T1000 (cell line): Measurements from ENCODE around the gene SLC4A4.
"Not testable (repeated sequence)": the region's sequence is repeated elsewhere in the genome, so short reads cannot be mapped to it uniquely, and the experiment has no call there.

Experiments used
- DNase-seq: peaks from one replicate; lab custom pipeline; 2025; ENCODE audit warnings: mixed read lengths; lab: John Stamatoyannopoulos, UW

SLC4A4 gene

DNA sequence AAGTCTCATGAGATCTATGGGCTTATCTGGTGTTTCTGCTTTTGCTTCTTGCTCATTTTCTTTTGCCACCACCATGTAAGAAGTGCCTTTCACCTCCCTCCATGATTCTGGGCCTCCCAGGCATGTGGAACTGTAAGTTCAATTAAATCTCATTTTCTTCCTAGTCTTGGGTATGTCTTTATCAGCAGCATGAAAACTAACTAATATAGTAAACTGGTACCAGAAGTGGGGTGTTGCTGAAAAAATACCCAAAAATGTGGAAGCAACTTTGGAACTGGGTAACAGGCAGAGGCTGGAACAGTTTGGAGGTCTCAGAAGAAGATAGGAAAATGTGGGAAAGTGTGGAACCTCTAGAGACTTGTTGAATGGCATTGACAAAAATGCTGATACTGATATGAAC, 70.1 kb downstream of the SLC4A4 start:
- DNase-seq: not testable (repeated sequence)

DNA sequence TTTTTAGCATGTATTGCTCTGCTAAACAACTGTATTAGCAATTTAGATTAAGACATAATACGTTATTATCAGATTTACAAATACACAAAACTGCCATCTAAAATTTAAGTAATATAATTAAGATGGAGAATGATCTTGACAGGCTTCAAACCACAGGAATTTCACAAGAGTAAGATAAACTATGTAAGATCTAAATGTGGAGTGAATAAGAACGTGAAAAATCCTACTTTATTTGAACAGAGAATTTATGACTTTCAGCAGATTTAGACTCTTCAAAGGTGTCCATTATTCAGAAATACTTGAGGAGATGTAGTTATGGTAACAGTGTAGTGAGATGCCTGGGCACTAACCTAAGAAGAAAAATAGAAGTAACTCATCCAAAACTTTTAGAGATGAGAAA, 73.2 kb downstream of the SLC4A4 start:
- DNase-seq: no peak

DNA sequence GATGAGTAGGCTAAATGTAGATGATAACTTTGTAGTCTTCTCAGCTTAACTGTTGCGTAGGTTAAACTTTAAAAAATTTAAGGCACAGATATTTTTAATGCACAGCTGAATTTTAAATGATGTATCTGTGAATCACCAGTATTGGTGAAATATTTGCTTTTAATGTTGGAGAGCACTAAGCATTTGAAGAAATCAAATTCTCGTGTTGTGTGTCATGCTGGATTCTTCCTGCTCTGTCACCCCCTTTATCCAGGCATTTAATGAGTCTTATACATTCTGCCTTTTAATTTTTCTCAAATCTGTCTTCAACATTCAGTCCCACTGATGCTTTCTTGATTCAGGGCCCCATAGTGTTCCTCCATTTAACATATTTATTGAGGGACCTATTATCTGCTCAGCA, 76.7 kb downstream of the SLC4A4 start:
- DNase-seq: no peak

DNA sequence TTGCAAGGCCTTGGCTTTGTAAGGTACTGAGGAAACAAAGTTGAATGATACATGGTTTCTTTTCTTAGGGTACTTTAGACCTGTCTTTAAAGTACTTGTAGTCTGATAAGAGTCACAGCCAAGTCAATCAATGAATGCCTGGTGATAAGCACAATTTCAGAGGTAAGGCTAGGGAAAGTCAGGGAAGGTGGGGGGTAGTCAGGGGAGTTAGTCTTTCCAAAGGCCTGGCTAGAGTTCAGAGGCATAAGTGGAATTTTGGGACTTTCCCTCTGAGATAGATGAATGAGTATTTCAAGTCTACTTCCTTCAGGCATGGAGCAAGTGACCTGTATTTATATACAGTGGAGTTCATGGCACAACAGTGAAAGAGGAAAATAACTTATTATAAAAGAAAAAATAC, 78.3 kb downstream of the SLC4A4 start:
- DNase-seq: no peak

DNA sequence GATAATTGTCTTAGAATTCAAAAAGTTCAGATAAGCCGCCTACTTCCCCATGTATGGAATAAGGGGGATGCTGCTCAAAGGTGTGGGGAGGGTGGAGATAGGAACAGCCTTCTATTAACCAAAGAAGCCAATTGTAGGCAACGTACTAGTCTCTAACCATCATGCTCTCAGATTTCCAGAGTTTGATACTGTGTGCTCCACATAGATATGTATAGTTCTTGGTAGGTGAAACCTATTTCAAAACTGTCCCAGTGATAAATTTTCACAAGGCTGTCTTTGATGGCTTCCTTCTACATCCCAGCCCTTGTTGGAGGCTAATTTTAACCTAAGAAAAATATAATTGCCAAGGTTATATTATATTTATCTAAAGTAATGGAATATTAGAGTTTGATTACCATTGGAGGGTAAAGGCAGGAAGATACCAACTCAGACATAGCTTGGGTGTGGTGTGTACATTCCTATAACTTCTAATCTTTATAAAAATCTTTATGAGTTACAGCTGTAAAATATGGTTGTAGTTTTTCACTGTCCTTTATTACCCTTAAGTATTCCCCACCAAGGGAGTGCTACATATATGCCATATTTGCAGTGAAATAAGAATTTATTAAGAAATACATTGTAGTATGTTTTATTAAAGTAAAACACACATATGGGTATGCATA, 87.7 kb downstream of the SLC4A4 start:
- DNase-seq: no peak

DNA sequence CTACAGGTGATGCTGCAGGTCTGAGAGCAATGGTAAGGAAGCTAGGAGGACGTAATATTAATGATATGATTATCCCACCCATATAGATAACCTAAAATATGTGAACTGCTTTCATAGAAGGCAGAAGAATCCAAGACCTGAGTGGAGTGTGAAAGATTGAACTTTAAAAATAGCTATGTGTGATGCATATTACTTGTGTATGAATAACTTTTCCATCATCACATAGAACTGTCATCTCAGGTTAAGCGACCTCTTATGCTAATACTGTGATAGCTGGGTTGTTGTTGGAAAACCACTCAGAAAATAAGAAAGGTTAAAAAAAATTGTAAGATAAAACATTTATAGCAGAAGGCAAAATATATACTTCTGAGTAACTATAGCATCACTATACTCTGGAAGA, 90.3 kb downstream of the SLC4A4 start:
- no peak for DNase-seq

DNA sequence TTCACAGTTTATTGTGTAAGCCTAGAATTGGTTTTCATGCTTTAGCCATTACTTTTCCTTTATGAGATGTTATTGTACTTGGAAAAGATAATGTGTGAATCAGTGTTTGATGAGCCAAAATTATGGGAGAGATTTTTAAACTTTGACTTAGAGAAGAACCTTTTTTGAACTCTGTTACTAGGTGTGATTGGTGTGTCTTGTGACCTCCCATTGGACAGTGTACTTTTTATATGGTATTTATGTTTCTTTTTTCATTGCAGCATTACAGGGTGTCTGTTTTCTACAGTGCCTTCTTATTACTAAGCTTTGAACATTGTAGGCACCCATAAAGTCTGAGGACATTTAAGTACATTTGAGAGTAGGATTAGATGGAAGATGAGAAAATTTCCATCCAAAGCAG, 91.1 kb downstream of the SLC4A4 start:
- DNase-seq: no peak

DNA sequence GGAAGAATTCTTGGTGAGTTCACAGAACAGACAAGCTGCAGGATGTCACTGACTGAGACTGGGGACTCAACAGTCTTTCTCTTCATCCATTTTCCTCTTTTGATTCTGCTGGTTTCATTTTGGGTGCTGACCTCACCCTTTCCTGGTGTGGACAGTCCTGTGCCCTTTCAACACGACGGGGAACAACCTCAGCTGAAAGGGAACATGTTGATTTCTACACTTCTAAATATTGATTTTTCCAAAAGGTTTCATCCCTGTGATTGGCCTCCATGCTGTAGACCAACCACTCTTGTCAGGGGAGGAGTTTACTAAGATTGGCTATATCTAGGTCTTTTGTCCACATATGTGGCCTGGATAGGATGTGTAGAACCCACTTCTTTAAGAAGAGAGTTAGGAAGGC, 91.8 kb downstream of the SLC4A4 start:
- DNase-seq: no peak

DNA sequence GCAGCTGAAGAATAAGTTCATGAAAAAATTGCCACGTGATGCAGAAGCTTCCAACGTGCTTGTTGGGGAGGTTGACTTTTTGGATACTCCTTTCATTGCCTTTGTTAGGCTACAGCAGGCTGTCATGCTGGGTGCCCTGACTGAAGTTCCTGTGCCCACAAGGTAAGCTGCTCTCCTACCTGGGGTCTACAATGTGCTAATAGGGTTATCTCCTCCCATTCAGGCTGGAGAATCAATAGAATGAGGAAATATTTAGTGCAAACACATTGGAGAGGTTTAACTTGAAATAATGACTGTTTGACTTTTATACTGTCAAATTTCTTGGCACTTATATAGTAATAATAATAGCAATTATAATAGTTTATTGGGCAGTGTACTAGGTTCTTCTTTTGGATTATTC, 101.8 kb downstream of the SLC4A4 start:
- DNase-seq: no peak

DNA sequence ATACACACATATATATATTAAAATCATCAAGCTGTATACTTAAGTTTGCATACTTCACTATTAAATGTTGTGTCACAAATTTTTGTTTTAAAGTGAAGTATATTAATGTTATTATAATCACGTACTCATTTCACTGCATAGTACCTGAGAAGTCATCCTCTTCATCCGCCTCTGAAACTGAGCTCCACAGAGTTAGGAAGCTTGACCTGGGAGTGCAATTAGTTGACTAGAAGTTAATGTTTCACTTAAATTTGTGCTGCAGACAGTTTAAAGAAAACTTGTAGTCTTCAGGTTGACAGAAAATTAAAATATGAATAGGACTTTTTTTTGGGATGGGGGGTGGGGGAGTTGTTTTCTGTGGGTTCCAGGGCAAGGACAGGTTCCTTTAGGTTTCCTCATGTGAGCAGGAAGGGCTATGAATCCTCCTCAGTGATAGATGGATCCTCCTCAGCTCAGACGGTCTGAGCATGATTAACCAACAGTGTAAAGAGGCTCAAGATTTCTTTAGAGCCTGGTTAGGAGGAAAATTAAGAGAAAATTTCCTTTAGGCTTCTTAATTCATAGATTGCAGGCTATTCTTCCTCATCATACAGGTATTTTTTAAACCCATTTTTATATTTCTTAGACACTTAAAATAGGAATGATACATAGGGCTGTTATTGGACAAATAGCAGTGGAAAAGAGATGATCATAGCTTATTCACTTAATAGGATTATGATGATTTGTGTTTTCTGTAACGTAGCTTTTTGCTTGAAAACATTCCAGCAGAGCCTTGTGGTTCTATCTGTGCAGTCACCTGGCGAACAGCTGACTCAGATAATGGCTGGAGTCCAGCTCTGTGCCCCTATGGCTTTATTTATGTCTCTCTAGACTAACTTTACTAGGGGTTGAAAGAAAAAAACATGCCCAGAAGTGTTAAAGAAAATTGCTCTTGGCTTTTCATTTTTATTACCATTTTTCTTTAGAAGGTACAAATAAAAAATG, 102.7 kb downstream of the SLC4A4 start:
- no peak for DNase-seq

DNA sequence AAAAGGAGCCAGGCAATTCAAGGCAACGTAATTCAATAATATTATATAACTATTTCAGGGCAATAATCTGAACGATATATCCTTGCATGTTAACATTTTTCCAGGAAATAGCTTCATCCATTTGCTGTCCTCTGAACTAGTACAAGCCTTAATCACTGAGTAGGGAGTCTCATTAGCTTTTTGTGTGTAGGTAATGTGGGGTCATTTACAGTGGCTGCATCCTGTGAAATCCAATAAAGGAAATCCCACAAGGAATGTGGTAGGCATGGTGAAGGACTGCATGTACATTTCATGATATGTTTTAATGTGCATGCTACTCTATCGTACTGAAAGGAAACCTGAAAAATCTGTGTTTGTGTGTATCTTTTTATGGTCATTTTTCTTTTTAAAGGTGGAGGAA, 103.5 kb downstream of the SLC4A4 start:
- no peak for DNase-seq

DNA sequence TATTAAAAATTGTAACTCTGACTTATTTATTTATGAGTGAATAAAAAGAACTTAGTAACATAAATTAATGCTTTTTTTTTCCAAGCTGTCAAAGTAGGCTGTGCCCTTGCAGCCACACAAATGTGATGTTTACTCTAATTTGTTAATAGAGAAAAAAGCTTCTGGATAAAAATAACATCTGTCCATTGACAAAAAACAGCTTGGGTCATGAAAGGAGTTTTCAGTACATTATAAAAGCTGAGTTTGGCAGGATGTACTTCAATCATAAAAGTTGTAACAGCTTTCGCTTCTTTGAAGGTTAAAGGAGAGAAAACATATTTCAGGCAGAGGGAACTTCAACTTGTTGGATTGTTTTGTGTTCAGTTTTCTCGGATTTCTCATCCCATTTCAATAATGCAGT, 105.6 kb downstream of the SLC4A4 start:
- no peak for DNase-seq

DNA sequence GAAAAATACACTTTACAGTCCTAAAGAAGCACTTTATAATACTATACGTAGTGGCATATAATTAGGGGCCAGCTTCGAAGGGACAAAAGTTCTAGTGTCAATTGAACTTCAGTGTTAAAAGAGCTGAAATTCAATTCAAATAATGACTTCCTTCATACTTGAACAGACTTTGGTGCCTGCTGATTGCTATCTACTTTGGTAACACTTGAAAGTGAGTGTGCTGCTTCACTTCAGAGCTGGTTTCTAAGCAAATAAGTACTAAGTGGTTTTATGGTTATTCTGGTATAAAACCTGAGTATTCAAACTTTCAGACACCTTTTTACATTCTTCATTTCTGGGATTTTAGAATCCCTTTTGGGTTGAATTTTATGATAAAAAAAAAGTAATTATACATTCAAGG, 107.0 kb downstream of the SLC4A4 start:
- no peak for DNase-seq

DNA sequence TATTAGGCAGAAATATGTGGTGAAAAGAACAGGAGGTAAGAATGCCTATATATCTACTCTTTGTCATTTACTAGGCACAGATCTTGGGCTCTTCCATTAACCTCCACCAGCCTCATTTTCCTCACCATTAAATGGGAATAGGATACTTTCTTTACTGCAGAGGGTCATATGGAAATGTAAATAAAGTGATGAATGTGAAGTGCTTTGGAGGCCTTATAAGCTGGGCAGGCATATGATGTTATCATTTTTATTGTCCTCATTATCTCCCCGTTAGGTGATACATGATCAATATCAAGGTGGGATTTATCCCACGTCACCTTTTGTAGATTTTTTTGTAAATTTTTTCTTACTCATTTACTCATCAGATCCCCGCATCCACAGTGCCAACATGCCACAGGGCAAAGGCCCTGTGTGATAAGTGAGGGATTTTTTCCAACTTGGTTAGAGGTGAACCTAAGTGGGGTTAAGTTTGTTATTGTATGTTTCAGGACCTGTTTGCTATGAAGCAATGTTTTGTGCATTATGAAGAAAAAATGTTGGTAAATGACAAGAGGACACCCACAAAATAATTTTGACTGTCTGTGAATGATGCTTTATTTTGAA, 107.8 kb downstream of the SLC4A4 start:
- no peak for DNase-seq

DNA sequence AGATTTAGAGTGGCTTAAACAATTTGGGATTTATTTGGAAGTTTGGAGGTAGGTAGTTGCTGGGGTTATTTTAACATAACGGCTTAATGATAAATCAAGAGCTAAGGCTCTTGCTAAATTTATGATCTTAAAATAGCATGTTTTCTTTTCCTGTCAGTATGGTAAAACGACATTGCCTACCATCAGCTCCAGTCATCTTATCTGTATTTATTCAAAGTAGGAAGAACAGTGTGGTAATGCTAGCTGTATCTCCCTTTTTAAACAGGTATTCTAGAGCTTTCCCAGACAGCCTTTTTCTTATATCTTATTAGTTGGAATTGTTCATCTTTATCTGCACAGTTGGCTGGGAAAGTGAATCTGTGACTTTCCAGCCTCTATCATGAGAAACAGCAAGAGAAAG, 110.2 kb downstream of the SLC4A4 start:
- no peak for DNase-seq

DNA sequence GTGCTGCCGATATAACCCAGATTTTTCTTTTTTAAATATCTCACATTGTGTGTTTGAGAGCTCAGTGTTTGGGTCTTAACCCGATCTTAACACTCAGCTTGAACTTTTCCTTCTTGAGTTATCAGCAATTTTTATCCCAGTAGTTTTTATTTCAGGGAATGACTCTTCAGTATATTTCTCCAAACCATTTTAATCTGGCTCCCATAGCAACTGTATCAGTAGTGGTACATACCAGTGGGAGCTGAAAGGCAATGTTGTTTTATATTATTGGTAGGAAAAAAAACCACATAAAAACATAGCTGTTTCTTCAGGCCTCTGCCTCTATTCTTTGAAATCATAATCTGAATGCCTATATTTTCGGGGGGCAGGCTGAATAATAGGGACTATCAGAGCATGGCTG, 111.1 kb downstream of the SLC4A4 start:
- no peak for DNase-seq

DNA sequence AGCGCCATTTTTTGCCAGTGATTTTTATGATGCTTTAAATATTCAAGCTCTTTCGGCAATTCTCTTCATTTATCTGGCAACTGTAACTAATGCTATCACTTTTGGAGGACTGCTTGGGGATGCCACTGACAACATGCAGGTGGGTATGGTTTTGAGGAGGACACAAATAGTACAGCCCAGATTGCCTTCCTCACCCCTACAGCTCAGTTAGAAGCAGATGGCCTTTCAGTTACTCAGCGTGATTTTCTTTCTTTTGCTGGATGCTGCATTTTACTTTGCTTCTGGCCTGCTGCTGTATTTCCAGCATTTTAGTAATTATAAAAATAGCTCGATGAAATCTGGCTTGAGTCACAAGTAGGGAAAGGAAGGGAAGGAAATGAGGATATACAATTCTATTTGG, 114.7 kb downstream of the SLC4A4 start:
- no peak for DNase-seq

DNA sequence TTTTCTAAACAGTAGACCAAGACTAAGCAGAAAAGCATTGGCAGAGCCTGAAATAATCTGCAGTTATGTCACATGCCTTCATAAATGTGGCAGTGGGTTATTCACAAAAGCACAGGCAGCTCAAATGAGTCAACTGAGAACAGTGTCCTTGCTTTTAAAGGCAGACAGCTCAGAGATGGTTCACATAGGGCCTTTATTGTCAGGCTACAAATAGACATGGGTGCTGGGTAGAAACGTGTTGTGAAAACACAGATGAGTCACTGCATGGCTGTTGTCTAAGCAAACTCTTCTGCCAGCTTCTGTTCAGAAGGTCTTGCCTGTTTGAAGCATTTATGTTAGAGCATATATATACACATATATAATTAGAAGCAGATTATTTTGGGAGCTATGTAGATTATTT, 118.0 kb downstream of the SLC4A4 start:
- DNase-seq: no peak

DNA sequence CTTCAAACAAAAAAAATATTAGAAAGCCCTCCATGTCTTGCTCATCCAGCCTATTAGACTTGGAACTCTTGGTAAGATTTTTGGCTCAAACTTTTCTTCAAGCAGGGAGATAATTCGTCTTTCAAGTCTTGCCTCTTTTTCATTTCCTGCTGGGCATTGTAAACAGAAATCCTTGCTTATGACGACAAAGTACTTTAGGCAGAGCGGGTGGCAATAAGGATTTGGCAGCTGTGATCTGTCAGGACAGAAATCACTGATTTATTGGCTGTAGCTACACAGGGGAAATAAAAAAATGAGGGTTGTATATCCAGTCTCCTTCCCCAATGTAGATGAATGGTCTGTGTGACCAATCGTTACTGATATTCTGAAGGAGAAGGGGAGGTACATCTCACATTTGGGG, 121.6 kb downstream of the SLC4A4 start:
- no peak for DNase-seq

DNA sequence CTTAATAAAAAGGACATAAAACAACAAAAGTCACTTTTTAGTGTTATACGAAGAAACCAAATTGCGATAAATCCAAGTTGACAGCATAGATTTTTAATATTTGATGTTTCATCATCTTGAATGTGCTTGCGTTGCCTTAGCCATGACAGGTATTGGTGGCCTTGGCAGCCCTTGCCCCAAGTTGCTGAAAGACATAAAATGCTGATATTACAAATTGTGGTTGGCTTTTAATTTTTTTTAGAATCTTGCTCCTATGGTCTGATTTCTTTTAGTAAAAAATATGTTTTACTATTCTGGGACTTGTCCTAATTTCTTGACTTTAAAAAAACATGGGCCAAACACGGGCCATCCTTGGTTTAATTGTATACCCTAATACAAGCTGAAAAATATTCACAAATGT, 122.6 kb downstream of the SLC4A4 start:
- DNase-seq: no peak

DNA sequence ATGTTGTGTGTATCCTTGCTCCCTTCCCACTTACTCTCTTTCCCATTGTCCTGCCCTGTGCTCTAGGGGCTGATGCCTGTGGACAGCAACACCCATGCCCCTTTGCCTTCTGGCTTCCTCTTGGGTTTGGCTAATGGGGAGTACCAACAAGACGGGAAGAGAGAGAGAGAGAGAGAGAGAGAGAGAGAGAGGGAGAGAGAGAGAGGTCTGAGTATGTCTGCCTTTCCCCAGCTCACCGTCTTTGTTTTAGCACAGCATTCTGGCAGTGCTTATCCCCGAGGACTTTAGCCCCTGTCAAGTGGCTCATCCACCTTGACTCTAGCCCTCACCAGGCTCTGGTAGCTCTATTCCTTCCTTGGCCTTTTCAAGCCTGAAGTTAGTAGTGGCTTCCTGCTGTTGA, 128.0 kb downstream of the SLC4A4 start:
- DNase-seq: no peak

DNA sequence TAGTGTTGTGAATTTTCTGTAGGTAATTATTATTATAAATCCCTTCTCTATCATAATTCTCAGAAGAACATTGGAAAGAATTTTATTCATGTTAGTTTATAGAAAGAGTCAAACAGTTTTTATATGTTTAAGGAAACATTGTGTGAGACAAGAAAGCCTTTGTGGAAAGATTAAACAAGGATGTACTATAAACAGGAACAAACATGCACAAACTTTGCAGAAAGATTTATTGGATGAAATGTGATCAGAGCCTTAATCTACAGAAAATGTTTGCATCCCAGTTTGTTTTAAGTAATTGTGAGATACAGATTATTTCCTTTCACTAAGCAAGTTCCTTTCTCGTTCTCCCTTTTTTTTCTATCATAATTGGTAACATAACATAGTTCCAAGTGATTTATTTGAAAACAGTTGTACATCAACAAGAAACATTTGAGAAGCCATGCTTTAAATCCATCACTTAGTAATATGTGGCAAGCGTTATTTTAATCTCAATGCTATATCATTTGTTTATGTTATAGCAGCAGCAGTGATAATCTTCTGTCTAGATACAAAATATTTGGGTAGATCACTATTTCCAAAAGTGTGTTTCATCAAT, 129.4 kb downstream of the SLC4A4 start:
- no peak for DNase-seq

DNA sequence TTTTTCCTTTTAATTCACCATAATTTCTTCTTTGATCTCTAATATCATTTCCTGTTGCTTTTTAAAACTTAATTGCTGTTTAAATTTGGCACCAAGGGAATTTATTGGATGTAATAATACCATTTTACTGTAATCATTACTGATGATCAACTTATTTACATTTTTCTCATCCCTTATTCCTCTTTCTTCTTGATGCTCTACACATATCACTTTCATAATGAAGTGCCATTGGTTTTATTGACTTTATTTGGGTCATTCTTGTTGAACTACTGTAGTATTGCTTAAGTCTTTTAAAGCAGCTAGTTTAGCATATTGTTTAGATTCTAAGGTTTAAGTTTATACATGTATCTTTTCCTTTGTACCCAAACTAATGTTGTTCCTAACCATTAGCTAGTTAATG, 130.7 kb downstream of the SLC4A4 start:
- no peak for DNase-seq
